Measurements from ENCODE around the gene SLC26A11. TPM values are rescaled to one million over a fixed set of nuclear protein-coding genes. Genes with fewer than 3 reads are reported as not detected.

Gene SLC26A11
- total and polyA plus RNA-seq, 2 donors (not counting 1 experiment from before 2014, with no cell fraction given): 5.8 to 19.3 TPM

- Histone ChIP-seq H3K4me1 (ENCODE audit: control insufficient read depth, extremely low read depth, insufficient read depth, low read length) (no peaks in the 10 kb centered on the region), H2AFZ (ENCODE audit: low read length) (no peak overlapping the region), H3K27ac (ENCODE audit: insufficient read depth, low read length) (no peak overlapping the region), H3K4me3 (replicated peaks in 1 of 4; ENCODE audit: control extremely low read depth in 1 of 4, insufficient read depth in 1 of 4, low read depth in 3 of 4, low read length in 4 of 4) (no peak overlapping the region), H3K9me3 (ENCODE audit: control insufficient read depth, insufficient read depth, low read depth, low read length) (no peaks in the 10 kb centered on the region), H3K79me2 (ENCODE audit: control insufficient read depth, insufficient read depth, low read length) (no peaks in the 10 kb centered on the region), H3K36me3 (ENCODE audit: control insufficient read depth, insufficient read depth, low read length) (no peaks in the 10 kb centered on the region), H3K9ac (ENCODE audit: insufficient read depth, low read length) (no peak overlapping the region), H3K4me2 (ENCODE audit: extremely low read depth, insufficient read depth, low read length) (no peak overlapping the region), H3K27me3 (ENCODE audit: control insufficient read depth, insufficient read depth, low read length) (no peaks in the 10 kb centered on the region), H4K20me1 (ENCODE audit: control insufficient read depth, extremely low read depth, insufficient read depth, low read length) (no peaks in the 10 kb centered on the region)
- TF ChIP-seq, protein P1, sequence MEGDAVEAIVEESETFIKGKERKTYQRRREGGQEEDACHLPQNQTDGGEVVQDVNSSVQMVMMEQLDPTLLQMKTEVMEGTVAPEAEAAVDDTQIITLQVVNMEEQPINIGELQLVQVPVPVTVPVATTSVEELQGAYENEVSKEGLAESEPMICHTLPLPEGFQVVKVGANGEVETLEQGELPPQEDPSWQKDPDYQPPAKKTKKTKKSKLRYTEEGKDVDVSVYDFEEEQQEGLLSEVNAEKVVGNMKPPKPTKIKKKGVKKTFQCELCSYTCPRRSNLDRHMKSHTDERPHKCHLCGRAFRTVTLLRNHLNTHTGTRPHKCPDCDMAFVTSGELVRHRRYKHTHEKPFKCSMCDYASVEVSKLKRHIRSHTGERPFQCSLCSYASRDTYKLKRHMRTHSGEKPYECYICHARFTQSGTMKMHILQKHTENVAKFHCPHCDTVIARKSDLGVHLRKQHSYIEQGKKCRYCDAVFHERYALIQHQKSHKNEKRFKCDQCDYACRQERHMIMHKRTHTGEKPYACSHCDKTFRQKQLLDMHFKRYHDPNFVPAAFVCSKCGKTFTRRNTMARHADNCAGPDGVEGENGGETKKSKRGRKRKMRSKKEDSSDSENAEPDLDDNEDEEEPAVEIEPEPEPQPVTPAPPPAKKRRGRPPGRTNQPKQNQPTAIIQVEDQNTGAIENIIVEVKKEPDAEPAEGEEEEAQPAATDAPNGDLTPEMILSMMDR (conservative IDR thresholded peaks at IDR 0.05 in 1 of 2, IDR thresholded peaks at IDR 0.05 in 1 of 2; ENCODE audit: low read depth in 1 of 2, low read length in 2 of 2): no peak
- no peak for TF ChIP-seq EZH2 (IDR thresholded peaks at IDR 0.05; ENCODE audit: low read length, missing control alignments)
- no peak for DNase-seq (ENCODE audit: low read depth in 2 of 2)
These were observed 18.8 kb upstream of the SLC26A11 start for GRCh38 chr17:80201446-80201845.

DNA sequence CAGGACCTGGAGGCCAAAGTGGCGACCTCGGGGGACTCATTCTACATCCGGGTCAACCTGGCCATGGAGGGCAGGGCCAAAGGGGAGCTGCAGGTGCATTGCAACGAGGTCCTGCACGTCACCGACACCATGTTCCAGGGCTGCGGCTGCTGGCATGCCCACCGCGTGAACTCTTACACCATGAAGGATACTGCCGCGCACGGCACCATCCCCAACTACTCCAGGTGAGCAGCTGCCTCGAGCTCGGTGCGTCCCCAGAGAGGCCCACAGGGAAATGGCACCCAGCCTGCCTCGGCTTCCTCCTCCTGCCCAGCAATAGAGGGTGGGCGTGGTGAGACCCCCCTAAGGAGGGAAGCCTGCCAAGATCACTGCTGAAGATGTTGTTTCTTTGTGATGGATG is 18.0 kb upstream of the SLC26A11 start:
- DNase-seq (ENCODE audit: low read depth in 2 of 2): no peak
- no peak overlapping the region for H3K9ac ChIP-seq (ENCODE audit: insufficient read depth, low read length)
- H3K9me3 ChIP-seq (ENCODE audit: control insufficient read depth, insufficient read depth, low read depth, low read length): no peaks in the 10 kb centered on the region
- H3K4me1 ChIP-seq (ENCODE audit: control insufficient read depth, extremely low read depth, insufficient read depth, low read length): no peaks in the 10 kb centered on the region
- TF ChIP-seq EZH2 (IDR thresholded peaks at IDR 0.05; ENCODE audit: low read length, missing control alignments): no peak
- TF ChIP-seq, protein P1 (conservative IDR thresholded peaks at IDR 0.05 in 1 of 2, IDR thresholded peaks at IDR 0.05 in 1 of 2; ENCODE audit: low read depth in 1 of 2, low read length in 2 of 2): no peak
- H3K27ac ChIP-seq (ENCODE audit: insufficient read depth, low read length): no peak overlapping the region
- H3K4me2 ChIP-seq (ENCODE audit: extremely low read depth, insufficient read depth, low read length): no peak overlapping the region
- no peaks in the 10 kb centered on the region for H3K36me3 ChIP-seq (ENCODE audit: control insufficient read depth, insufficient read depth, low read length)
- H3K4me3 ChIP-seq (replicated peaks in 1 of 4; ENCODE audit: control extremely low read depth in 1 of 4, insufficient read depth in 1 of 4, low read depth in 3 of 4, low read length in 4 of 4): no peak overlapping the region
- no peaks in the 10 kb centered on the region for H3K79me2 ChIP-seq (ENCODE audit: control insufficient read depth, insufficient read depth, low read length)
- no peak overlapping the region for H2AFZ ChIP-seq (ENCODE audit: low read length)
- no peaks in the 10 kb centered on the region for H3K27me3 ChIP-seq (ENCODE audit: control insufficient read depth, insufficient read depth, low read length)
- no peaks in the 10 kb centered on the region for H4K20me1 ChIP-seq (ENCODE audit: control insufficient read depth, extremely low read depth, insufficient read depth, low read length)

DNA sequence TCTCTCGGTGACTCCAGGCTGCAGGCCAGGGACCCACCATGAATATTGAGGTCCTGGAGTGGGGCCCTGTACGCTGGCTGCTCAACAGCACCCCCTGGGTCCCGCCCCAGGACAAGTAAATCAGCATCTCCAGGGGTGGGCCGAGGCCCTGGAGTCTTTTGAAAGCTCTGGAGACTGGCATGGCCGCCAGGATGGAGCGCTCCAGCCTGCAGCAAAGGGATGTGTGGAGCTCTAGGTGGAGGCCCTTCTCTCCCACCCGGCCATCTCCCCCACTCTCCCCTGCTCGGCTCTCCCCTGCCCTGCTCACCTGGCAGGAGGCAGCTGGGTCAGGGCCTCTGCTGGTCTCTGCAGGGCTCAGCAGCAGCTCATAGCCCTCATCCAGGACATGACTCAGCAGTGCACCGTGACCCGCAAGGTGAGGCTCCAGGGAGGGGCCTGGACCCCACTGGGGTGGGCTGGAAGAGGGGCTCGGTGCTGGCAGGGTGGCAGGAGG is 16.7 kb upstream of the SLC26A11 start:
- Histone ChIP-seq H3K9me3 (ENCODE audit: control insufficient read depth, insufficient read depth, low read depth, low read length) (no peaks in the 10 kb centered on the region), H3K4me2 (ENCODE audit: extremely low read depth, insufficient read depth, low read length) (no peak overlapping the region), H3K79me2 (ENCODE audit: control insufficient read depth, insufficient read depth, low read length) (no peaks in the 10 kb centered on the region), H3K36me3 (ENCODE audit: control insufficient read depth, insufficient read depth, low read length) (peaks cover 2% of the 10 kb centered on the region), H3K27ac (ENCODE audit: insufficient read depth, low read length) (no peak overlapping the region), H3K27me3 (ENCODE audit: control insufficient read depth, insufficient read depth, low read length) (no peaks in the 10 kb centered on the region), H3K9ac (ENCODE audit: insufficient read depth, low read length) (no peak overlapping the region), H4K20me1 (ENCODE audit: control insufficient read depth, extremely low read depth, insufficient read depth, low read length) (no peaks in the 10 kb centered on the region), H3K4me3 (replicated peaks in 1 of 4; ENCODE audit: control extremely low read depth in 1 of 4, insufficient read depth in 1 of 4, low read depth in 3 of 4, low read length in 4 of 4) (no peak overlapping the region), H2AFZ (ENCODE audit: low read length) (no peak overlapping the region), H3K4me1 (ENCODE audit: control insufficient read depth, extremely low read depth, insufficient read depth, low read length) (no peaks in the 10 kb centered on the region)
- TF ChIP-seq, protein P1 (conservative IDR thresholded peaks at IDR 0.05 in 1 of 2, IDR thresholded peaks at IDR 0.05 in 1 of 2; ENCODE audit: low read depth in 1 of 2, low read length in 2 of 2): no peak
- no peak for DNase-seq (ENCODE audit: low read depth in 2 of 2)
